Kidney (tissue), 14 donors: Measurements from ENCODE around the gene OPRL1. TPM values are rescaled to one million over a fixed set of nuclear protein-coding genes. Genes with fewer than 3 reads are reported as not detected.

Experiments used
- DNase-seq, 5 donors: peaks; one replicate each; pipeline ENCODE4 v3.0.0-alpha.2; 2013 to 2020
- FAIRE-seq: peaks from 2 replicates; lab custom pipeline; 2012; peaks lifted over from hg19 to GRCh38; lab: Jason Lieb, UNC
- H3K27ac ChIP-seq, 2 donors: one replicate each; pipeline ENCODE4 v1.7.0; 2013; ENCODE audit warnings: low read depth in 2 of 2, low read length in 2 of 2, inconsistent platforms in 1 of 2
- H3K27me3 ChIP-seq: one replicate; pipeline ENCODE4 v1.7.1; 2013; ENCODE audit warnings: low read length, inconsistent platforms; ENCODE audit not compliant: control insufficient read depth, insufficient read depth
- H3K36me3 ChIP-seq, 3 donors: one replicate each; pipeline versions ENCODE4 v1.7.0 to v1.7.1; 2013; ENCODE audit warnings: low read length in 3 of 3, control low read depth in 1 of 3, inconsistent platforms in 1 of 3; ENCODE audit not compliant: insufficient read depth in 3 of 3, control insufficient read depth in 2 of 3
- H3K4me1 ChIP-seq, 3 donors: one replicate each; pipeline versions ENCODE4 v1.7.0 to v1.7.1; 2013; ENCODE audit warnings: low read length in 3 of 3, inconsistent platforms in 1 of 3, low read depth in 1 of 3; ENCODE audit not compliant: control insufficient read depth in 2 of 3, insufficient read depth in 2 of 3
- H3K4me3 ChIP-seq, 3 donors: one replicate each; pipeline versions ENCODE4 v1.7.0 to v1.8.1; 2013; ENCODE audit warnings: low read length in 3 of 3, control low read depth in 1 of 3, inconsistent platforms in 1 of 3
- H3K9ac ChIP-seq, 3 donors: one replicate each; pipeline versions ENCODE4 v1.7.0 to v1.7.1; 2013; ENCODE audit warnings: low read length in 3 of 3, control low read depth in 1 of 3, inconsistent platforms in 1 of 3
- H3K9me3 ChIP-seq, 3 donors: one replicate each; pipeline versions ENCODE4 v1.7.0 to v1.7.1; 2013; ENCODE audit warnings: low read length in 3 of 3, control low read depth in 1 of 3, inconsistent platforms in 1 of 3; ENCODE audit not compliant: control insufficient read depth in 2 of 3, insufficient read depth in 1 of 3
- intact Hi-C: fragments of 100-400 bp; cut with DNase I; formaldehyde crosslinking; loops from one replicate; pipeline ENCODE4 v1.11.1; 2022
- polyA plus RNA-seq: library from polyadenylated mRNA; stranded (reverse); fragments of 350-450 nt; fragmentation: Illumina TruSeq; extraction: RNeasy Lipid Tissue Mini Kit (QIAGEN cat#74804); gene quantifications from one replicate; pipeline ENCODE4 v1.2.3, GENCODE V29; 2014; ENCODE audit warnings: low read depth, low replicate concordance; ENCODE audit not compliant: insufficient read depth
- total RNA-seq: library from RNA; stranded (reverse); fragmentation: NEBNext Ultra II Directional; extraction: Animal tissue kit (Norgen Biotek cat#: 25700); gene quantifications from one replicate; pipeline ENCODE4 v1.2.1, GENCODE V29; 2021
- TF ChIP-seq, protein P1 (sequence below): IDR thresholded peaks from 3 replicates; pipeline ENCODE4 v1.5.1; 2012; ENCODE audit warnings: mild to moderate bottlenecking, moderate library complexity, borderline replicate concordance; ENCODE audit not compliant: insufficient read depth; ENCODE audit errors: extremely low read depth
- donor health status: control.
- donor health status: control.
- donor health status: control.
- donor health status: control.
- donor health status: control.
- donor health status: DM: yes; HTN: yes; CAD: no.
- donor health status: Normal renal cell carcinoma (clear cell type).

OPRL1 gene
- total and polyA plus RNA-seq, 2 donors from 2014 or later = 0.39 to 1.2 TPM

DNA sequence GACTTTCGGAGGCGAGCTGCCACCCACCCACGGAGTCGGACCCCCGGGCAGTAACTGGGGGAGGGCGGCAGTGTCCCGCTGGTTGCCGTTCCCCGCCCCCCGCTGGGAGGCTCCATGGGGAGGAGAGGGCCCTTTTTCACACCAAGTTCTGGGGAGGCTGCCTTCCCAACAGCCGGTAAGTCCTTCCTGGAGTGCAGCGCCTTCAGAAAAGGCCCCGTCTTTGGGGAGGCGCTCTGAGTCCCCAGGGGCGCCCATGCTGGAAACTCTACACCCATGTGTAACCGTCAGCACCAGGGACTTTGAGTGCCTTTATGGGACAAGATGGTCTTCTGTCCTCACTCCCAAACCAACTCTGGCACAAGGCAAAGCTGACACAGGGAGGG lies 30.0 kb upstream of the OPRL1 start:
- Histone ChIP-seq H3K27ac (peak overlapping the region; percentile 54 to 68), H3K9ac (no peak overlapping the region)

DNA sequence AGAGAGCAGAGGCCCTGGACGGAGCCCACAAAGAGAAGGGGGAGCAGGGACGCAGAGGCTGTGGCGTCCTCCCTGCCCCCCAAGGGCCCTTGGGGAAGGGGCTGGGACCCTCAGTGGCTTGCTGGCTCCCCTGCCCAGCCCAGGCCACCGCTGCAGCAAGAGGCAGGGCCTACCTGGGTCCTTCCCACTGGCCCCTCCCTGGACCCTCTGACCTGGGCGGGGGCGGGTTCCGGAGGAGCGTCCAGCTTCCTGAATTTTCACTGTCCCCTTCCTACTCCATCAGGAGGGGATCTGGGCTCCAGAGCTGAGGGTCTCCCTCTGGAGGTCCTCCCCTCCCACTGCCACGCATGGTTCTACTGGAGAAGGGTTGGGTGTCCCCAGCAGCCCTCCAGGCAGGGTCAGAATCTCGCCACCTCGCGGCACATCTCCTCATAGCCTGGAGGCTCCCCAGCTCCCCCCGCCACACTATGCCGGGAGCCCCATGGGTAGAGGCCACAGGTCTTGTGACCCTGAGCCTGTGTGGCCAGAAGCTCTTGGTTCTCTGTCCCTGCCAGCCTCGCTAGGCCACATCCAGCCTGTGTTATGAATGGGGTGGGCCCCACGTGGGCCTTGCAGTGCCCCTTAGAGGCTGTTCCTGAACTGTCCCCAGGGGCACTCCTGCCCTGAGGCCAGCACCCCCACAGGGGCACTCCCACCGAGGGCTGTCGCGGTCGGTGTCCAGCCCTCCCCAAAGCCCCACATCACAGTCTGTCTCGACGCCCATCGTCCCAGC lies 29.4 kb upstream of the OPRL1 start:
- FAIRE-seq (no peak), DNase-seq (peak in 1 of 5 donors; percentile 77)
- no peaks in the 10 kb centered on the region for H3K9me3 ChIP-seq
- H3K4me3 ChIP-seq = peak overlapping the region in 1 of 3 donors; percentile 46
- TF ChIP-seq, protein P1, sequence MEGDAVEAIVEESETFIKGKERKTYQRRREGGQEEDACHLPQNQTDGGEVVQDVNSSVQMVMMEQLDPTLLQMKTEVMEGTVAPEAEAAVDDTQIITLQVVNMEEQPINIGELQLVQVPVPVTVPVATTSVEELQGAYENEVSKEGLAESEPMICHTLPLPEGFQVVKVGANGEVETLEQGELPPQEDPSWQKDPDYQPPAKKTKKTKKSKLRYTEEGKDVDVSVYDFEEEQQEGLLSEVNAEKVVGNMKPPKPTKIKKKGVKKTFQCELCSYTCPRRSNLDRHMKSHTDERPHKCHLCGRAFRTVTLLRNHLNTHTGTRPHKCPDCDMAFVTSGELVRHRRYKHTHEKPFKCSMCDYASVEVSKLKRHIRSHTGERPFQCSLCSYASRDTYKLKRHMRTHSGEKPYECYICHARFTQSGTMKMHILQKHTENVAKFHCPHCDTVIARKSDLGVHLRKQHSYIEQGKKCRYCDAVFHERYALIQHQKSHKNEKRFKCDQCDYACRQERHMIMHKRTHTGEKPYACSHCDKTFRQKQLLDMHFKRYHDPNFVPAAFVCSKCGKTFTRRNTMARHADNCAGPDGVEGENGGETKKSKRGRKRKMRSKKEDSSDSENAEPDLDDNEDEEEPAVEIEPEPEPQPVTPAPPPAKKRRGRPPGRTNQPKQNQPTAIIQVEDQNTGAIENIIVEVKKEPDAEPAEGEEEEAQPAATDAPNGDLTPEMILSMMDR = no peak
- no peak overlapping the region for H3K9ac ChIP-seq
- peaks cover 7% of the 10 kb centered on the region for H3K27me3 ChIP-seq
- peak overlapping the region; percentile 54 to 68 for H3K27ac ChIP-seq
- no peaks in the 10 kb centered on the region for H3K36me3 ChIP-seq
- peaks cover 0 to 16% (median 0%) of the 10 kb centered on the region in 3 donors for H3K4me1 ChIP-seq
- intact Hi-C loops = no loop called here

More for the DNA sequence above, 30.0 kb upstream of the OPRL1 start:
- no peaks in the 10 kb centered on the region for H3K36me3 ChIP-seq
- no peak for FAIRE-seq
- intact Hi-C loops = no loop called here
- H3K27me3 ChIP-seq = peaks cover 7% of the 10 kb centered on the region
- H3K4me1 ChIP-seq = peaks cover 0 to 14% (median 0%) of the 10 kb centered on the region in 3 donors
- DNase-seq = peak in 1 of 5 donors; percentile 79
- no peaks in the 10 kb centered on the region for H3K9me3 ChIP-seq
- TF ChIP-seq, protein P1 = no peak
- peak overlapping the region in 1 of 3 donors; percentile 46 for H3K4me3 ChIP-seq

DNA sequence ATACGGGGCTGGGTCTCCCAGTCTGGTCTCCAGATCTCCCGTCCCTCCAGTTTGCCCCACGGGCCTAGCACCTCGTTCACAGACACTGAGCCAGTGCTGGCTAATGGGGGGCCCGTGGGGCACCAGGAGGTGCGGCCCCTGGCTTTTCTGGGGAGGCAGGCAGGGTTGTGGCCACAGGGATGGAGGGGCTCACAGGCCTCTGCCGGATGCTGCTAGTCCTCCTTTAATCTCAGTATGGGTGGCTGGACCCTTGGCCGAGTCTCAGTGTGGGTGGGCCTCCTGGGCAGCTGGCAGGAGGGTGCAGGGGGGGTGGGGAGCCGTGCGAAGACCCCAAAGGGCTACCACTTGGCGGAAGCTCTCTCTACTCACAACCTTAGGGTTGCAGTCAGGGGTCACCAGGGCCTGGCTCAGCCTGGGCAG lies 28.8 kb upstream of the OPRL1 start:
- Histone ChIP-seq H3K4me3 (no peak overlapping the region), H3K4me1 (peaks cover 0 to 17% (median 0%) of the 10 kb centered on the region in 3 donors), H3K9me3 (no peaks in the 10 kb centered on the region), H3K27ac (peak overlapping the region; percentile 54 to 68), H3K36me3 (no peaks in the 10 kb centered on the region), H3K27me3 (peaks cover 6% of the 10 kb centered on the region), H3K9ac (no peak overlapping the region)
- no peak for FAIRE-seq
- no peak for DNase-seq
- TF ChIP-seq, protein P1 = no peak
- intact Hi-C loops = no loop called here
